ENCODE results near the gene CCT7.

GRCh38 chr2:73269686-73270465, 35.8 kb downstream of the CCT7 start:
- no peak for TF ChIP-seq CTCF (IDR thresholded peaks at IDR 0.05 in 2 of 3, conservative IDR thresholded peaks at IDR 0.05 in 1 of 3; ENCODE audit: borderline replicate concordance in 1 of 3, insufficient read depth in 1 of 3, low read depth in 2 of 3, low read length in 2 of 3)
- no peak; the same call in 1 of the 2 replicates for TF ChIP-seq POLR2AphosphoS5 (IDR thresholded peaks at IDR 0.05; ENCODE audit: low read depth, low read length)
- no peak for TF ChIP-seq ATF3 (IDR thresholded peaks at IDR 0.05)
- TF ChIP-seq CEBPB (IDR thresholded peaks at IDR 0.05; ENCODE audit: low read depth) = no peak
- no peak for TF ChIP-seq CBX3 (IDR thresholded peaks at IDR 0.05; ENCODE audit: low read depth)
- no peak for TF ChIP-seq POLR2A (IDR thresholded peaks at IDR 0.05; ENCODE audit: borderline replicate concordance, extremely low read depth, insufficient read depth, insufficient read length)

All from HCT116 (cell line).